ENCODE measurements around the gene TUT4. TPM values are rescaled to one million over a fixed set of nuclear protein-coding genes. Genes with fewer than 3 reads are reported as not detected.

Gene TUT4
- polyA plus RNA-seq, 3 donors = 4.3 to 24.2 (median 7.6) TPM

DNA sequence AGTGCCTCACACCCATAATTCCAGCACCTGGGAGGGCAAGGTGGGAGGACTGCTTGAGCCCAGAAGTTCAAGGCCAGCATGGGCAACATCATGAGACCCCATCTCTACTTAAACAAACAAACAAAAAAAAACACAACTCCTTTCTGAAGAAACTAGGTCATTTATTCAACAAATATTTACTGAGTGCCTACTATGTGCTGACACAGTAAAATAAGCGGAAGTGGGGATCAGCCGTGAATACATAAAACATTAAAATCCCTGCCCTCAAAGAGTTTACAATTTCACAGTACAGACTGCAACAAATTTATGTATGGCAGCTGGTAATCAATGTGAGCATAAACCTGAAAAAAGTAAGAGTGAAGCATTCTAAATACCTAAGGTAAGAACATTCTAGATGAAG is 65.3 kb downstream of the TUT4 start:
- TF ChIP-seq, protein P1, sequence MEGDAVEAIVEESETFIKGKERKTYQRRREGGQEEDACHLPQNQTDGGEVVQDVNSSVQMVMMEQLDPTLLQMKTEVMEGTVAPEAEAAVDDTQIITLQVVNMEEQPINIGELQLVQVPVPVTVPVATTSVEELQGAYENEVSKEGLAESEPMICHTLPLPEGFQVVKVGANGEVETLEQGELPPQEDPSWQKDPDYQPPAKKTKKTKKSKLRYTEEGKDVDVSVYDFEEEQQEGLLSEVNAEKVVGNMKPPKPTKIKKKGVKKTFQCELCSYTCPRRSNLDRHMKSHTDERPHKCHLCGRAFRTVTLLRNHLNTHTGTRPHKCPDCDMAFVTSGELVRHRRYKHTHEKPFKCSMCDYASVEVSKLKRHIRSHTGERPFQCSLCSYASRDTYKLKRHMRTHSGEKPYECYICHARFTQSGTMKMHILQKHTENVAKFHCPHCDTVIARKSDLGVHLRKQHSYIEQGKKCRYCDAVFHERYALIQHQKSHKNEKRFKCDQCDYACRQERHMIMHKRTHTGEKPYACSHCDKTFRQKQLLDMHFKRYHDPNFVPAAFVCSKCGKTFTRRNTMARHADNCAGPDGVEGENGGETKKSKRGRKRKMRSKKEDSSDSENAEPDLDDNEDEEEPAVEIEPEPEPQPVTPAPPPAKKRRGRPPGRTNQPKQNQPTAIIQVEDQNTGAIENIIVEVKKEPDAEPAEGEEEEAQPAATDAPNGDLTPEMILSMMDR (IDR thresholded peaks at IDR 0.05) = no peak
- WGBS (ENCODE audit: insufficient coverage) = no CpG with 5 or more reads among the region's 2 CpGs
- Mint-ChIP-seq H3K27me3 (ENCODE audit: low read depth in 3 of 3) (no peaks in the 10 kb centered on the region), H3K4me3 (no peak overlapping the region), H3K4me1 (peaks cover 11% of the 10 kb centered on the region), H3K27ac (no peak overlapping the region), H3K36me3 (peaks cover 28 to 37% of the 10 kb centered on the region in 2 donors), H3K9me3 (no peaks in the 10 kb centered on the region)
- peaks cover 4 to 41% of the 10 kb centered on the region in 2 donors for H3K36me3 ChIP-seq (replicated peaks in 1 of 2; ENCODE audit: control insufficient read depth in 1 of 2, insufficient read depth in 2 of 2, low read length in 2 of 2)
- H3K27ac ChIP-seq (ENCODE audit: low read depth in 1 of 2, low read length in 2 of 2) = no peak overlapping the region
- no peaks in the 10 kb centered on the region for H3K9me3 ChIP-seq (replicated peaks in 1 of 2; ENCODE audit: control insufficient read depth in 1 of 2, insufficient read depth in 1 of 2, low read length in 2 of 2)
- H4K20me1 ChIP-seq (ENCODE audit: insufficient read depth, low read length) = no peaks in the 10 kb centered on the region
- no peak overlapping the region for H3K4me3 ChIP-seq (replicated peaks in 1 of 3; ENCODE audit: low read depth in 2 of 3, low read length in 3 of 3)
- intact Hi-C loops (cut with micrococcal nuclease) = no loop called here
- H2AFZ ChIP-seq (ENCODE audit: insufficient read depth, low read depth, low read length, poor library complexity, severe bottlenecking) = no peak overlapping the region
- H3K9ac ChIP-seq (ENCODE audit: insufficient read depth, low read length, poor library complexity, severe bottlenecking) = no peak overlapping the region
- DNase-seq = no peak
- no peaks in the 10 kb centered on the region for H3K79me2 ChIP-seq (ENCODE audit: insufficient read depth, low read length)
- no peaks in the 10 kb centered on the region for H3K27me3 ChIP-seq (ENCODE audit: control insufficient read depth in 2 of 2, insufficient read depth in 2 of 2, low read length in 2 of 2)
- H3K4me2 ChIP-seq (replicated peaks; ENCODE audit: extremely low read depth, low read length, poor library complexity, severe bottlenecking) = no peak overlapping the region
- peaks cover 9% of the 10 kb centered on the region in 2 donors for H3K4me1 ChIP-seq (ENCODE audit: control insufficient read depth in 1 of 2, insufficient read depth in 2 of 2, low read length in 2 of 2)

DNA sequence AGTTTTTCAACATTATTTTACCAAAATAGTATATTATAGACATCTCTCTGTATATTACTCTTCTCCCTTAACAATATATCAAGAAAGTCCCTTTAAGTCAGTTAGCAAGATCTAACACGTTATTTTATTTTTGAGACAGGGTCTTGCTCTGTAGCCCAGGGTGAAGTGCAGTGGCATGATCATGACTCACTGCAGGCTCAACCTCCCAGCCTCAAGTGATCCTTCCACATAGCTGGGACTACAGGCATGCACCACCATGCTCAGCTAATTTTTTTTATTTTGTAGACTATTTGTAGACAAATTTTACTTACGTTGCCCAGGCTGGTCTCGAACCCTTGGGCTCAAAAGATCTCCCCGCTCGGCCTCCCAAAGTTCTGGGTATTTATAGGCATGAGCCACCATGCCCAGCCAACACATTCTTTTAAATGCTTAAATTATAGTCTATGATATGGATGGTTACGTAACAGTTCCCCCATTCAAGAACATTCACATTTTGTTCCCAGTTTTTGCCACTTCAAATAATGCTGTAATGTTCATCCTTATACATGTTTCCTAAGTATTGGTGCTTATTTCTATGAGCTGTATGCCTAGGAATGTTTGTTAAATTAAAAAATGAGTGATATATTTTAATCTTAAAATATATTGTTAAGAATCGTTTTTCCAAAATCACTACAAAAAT is 70.4 kb downstream of the TUT4 start:
- intact Hi-C loops (cut with micrococcal nuclease) = no loop called here
- H3K9me3 Mint-ChIP-seq = no peaks in the 10 kb centered on the region
- Histone ChIP-seq H4K20me1 (ENCODE audit: insufficient read depth, low read length) (no peaks in the 10 kb centered on the region), H2AFZ (ENCODE audit: insufficient read depth, low read depth, low read length, poor library complexity, severe bottlenecking) (no peak overlapping the region), H3K79me2 (ENCODE audit: insufficient read depth, low read length) (no peaks in the 10 kb centered on the region), H3K36me3 (replicated peaks in 1 of 2; ENCODE audit: control insufficient read depth in 1 of 2, insufficient read depth in 2 of 2, low read length in 2 of 2) (peaks cover 8 to 35% of the 10 kb centered on the region in 2 donors), H3K4me2 (replicated peaks; ENCODE audit: extremely low read depth, low read length, poor library complexity, severe bottlenecking) (no peak overlapping the region), H3K27me3 (ENCODE audit: control insufficient read depth in 2 of 2, insufficient read depth in 2 of 2, low read length in 2 of 2) (no peaks in the 10 kb centered on the region), H3K9ac (ENCODE audit: insufficient read depth, low read length, poor library complexity, severe bottlenecking) (no peak overlapping the region), H3K27ac (ENCODE audit: low read depth in 1 of 2, low read length in 2 of 2) (no peak overlapping the region), H3K4me1 (ENCODE audit: control insufficient read depth in 1 of 2, insufficient read depth in 2 of 2, low read length in 2 of 2) (no peaks in the 10 kb centered on the region), H3K9me3 (replicated peaks in 1 of 2; ENCODE audit: control insufficient read depth in 1 of 2, insufficient read depth in 1 of 2, low read length in 2 of 2) (no peaks in the 10 kb centered on the region), H3K4me3 (replicated peaks in 1 of 3; ENCODE audit: low read depth in 2 of 3, low read length in 3 of 3) (no peak overlapping the region)
- H3K27ac Mint-ChIP-seq = no peak overlapping the region
- 88% methylated on average over 1 of the region's 7 CpGs for WGBS (ENCODE audit: insufficient coverage)
- no peak for DNase-seq
- TF ChIP-seq, protein P1 (IDR thresholded peaks at IDR 0.05) = no peak
- H3K27me3 Mint-ChIP-seq (ENCODE audit: low read depth in 3 of 3) = peaks cover 0 to 1% (median 0%) of the 10 kb centered on the region in 3 donors
- no peak overlapping the region for H3K4me3 Mint-ChIP-seq
- peaks cover 23 to 30% of the 10 kb centered on the region in 2 donors for H3K36me3 Mint-ChIP-seq
- H3K4me1 Mint-ChIP-seq = no peaks in the 10 kb centered on the region

Measured in CD14-positive monocyte (primary cell).